ENCODE data around the gene ATP5F1A.

- no peak for TF ChIP-seq CTCF (IDR thresholded peaks at IDR 0.05; ENCODE audit: low read length)
- no peak for TF ChIP-seq EZH2 (IDR thresholded peaks at IDR 0.05; ENCODE audit: borderline replicate concordance, low read length)
These were observed 25.7 kb downstream of the ATP5F1A start for GRCh38 chr18:46072376-46072867.
